SK-N-SH treated with all-trans-retinoic acid at 6 μM for 48 hours (cell line): ENCODE data around the gene FAM13A.

Experiments used
- ATAC-seq: fragments of 200-7000 bp; cut with Tn5 transposase; 3 replicates; pipeline ENCODE4 v1.9.1; 2020; ENCODE audit warnings: mild to moderate bottlenecking, moderate library complexity
- ARNTL ChIP-seq: fragments of 450-650 bp; formaldehyde crosslinking; IDR thresholded peaks from 2 replicates; pipeline ENCODE4 v1.5.0; 2020; ENCODE audit warnings: low read depth, mild to moderate bottlenecking, moderate library complexity, borderline replicate concordance
- BACH2 ChIP-seq: fragments of 250-450 bp; sonication (Bioruptor Pico); IDR thresholded peaks from 2 replicates; pipeline ENCODE4 v1.9.0; 2021; ENCODE audit warnings: mild to moderate bottlenecking, borderline replicate concordance
- CSDC2 ChIP-seq: fragments of 250-450 bp; sonication (Bioruptor Pico); IDR thresholded peaks from 2 replicates; pipeline ENCODE4 v1.5.0; 2020; ENCODE audit warnings: mild to moderate bottlenecking, moderate library complexity
- ESRRG ChIP-seq: fragments of 250-450 bp; sonication (Bioruptor Pico); IDR thresholded peaks from 2 replicates; pipeline ENCODE4 v1.6.1; 2021; ENCODE audit warnings: mild to moderate bottlenecking
- GLIS3 ChIP-seq: fragments of 250-450 bp; sonication (Bioruptor Pico); IDR thresholded peaks from 2 replicates; pipeline ENCODE4 v1.5.0; 2020; ENCODE audit warnings: mild to moderate bottlenecking, moderate library complexity
- ISL1 ChIP-seq: fragments of 250-450 bp; sonication (Bioruptor Pico); IDR thresholded peaks from 2 replicates; pipeline ENCODE4 v2.1.2; 2022; ENCODE audit warnings: mild to moderate bottlenecking, moderate library complexity
- PPARA ChIP-seq: fragments of 250-450 bp; sonication (Bioruptor Pico); IDR thresholded peaks from 2 replicates; pipeline ENCODE4 v1.5.0; 2020; ENCODE audit warnings: mild to moderate bottlenecking, borderline replicate concordance
- RARB ChIP-seq: fragments of 250-450 bp; sonication (Bioruptor Pico); IDR thresholded peaks from 2 replicates; pipeline ENCODE4 v1.8.0; 2021; ENCODE audit warnings: mild to moderate bottlenecking, moderate library complexity
- SNAI2 ChIP-seq: fragments of 250-450 bp; sonication (Bioruptor Pico); IDR thresholded peaks from 2 replicates; pipeline ENCODE4 v1.5.0; 2020; ENCODE audit warnings: mild to moderate bottlenecking, moderate library complexity
- TCF4 ChIP-seq: fragments of 250-450 bp; sonication (Bioruptor Pico); IDR thresholded peaks from 2 replicates; pipeline ENCODE4 v1.8.0; 2021; ENCODE audit warnings: mild to moderate bottlenecking, moderate library complexity, borderline replicate concordance
- TOX ChIP-seq: fragments of 250-450 bp; sonication (Bioruptor Pico); IDR thresholded peaks from 2 replicates; pipeline ENCODE4 v1.8.0; 2021; ENCODE audit warnings: mild to moderate bottlenecking, moderate library complexity, borderline replicate concordance
- ZC3H10 ChIP-seq: fragments of 250-450 bp; sonication (Bioruptor Pico); IDR thresholded peaks from 2 replicates; pipeline ENCODE4 v1.5.1; 2021; ENCODE audit warnings: mild to moderate bottlenecking, moderate library complexity
- ZFP3 ChIP-seq: fragments of 250-450 bp; sonication (Bioruptor Pico); IDR thresholded peaks from 2 replicates; pipeline ENCODE4 v1.5.0; 2020; ENCODE audit warnings: mild to moderate bottlenecking, moderate library complexity
- ZFP30 ChIP-seq: fragments of 450-650 bp; formaldehyde crosslinking; IDR thresholded peaks from 2 replicates; pipeline ENCODE4 v1.5.0; 2022; ENCODE audit warnings: mild to moderate bottlenecking, moderate library complexity
- ZNF565 ChIP-seq: fragments of 450-650 bp; formaldehyde crosslinking; conservative IDR thresholded peaks from 2 replicates; pipeline ENCODE4 v1.5.0; 2020; ENCODE audit warnings: low read depth, mild to moderate bottlenecking, moderate library complexity
- ZNF70 ChIP-seq: fragments of 450-650 bp; formaldehyde crosslinking; IDR thresholded peaks from 2 replicates; pipeline ENCODE4 v1.5.0; 2020; ENCODE audit warnings: mild to moderate bottlenecking, moderate library complexity
- ZNF8 ChIP-seq: fragments of 450-650 bp; formaldehyde crosslinking; IDR thresholded peaks from 2 replicates; pipeline ENCODE4 v1.5.0; 2020; ENCODE audit warnings: mild to moderate bottlenecking, moderate library complexity
- TF ChIP-seq, protein P1 (sequence below): fragments of 250-450 bp; sonication (Bioruptor Pico); IDR thresholded peaks from 2 replicates; pipeline ENCODE4 v1.5.1; 2021; ENCODE audit warnings: mild to moderate bottlenecking, moderate library complexity
- TF ChIP-seq, protein P2 (sequence below): fragments of 250-450 bp; sonication (Bioruptor Pico); IDR thresholded peaks from 2 replicates; pipeline ENCODE4 v1.8.0; 2021; ENCODE audit warnings: low read depth, mild to moderate bottlenecking, moderate library complexity, borderline replicate concordance
- TF ChIP-seq, protein P3 (sequence below): fragments of 250-450 bp; sonication (Bioruptor Pico); IDR thresholded peaks from 2 replicates; pipeline ENCODE4 v1.5.1; 2020; ENCODE audit warnings: low read depth, mild to moderate bottlenecking, moderate library complexity
- TF ChIP-seq, protein P4 (sequence below): fragments of 250-450 bp; sonication (Bioruptor Pico); IDR thresholded peaks from 2 replicates; pipeline ENCODE4 v1.5.0; 2020; ENCODE audit warnings: mild to moderate bottlenecking, moderate library complexity
- TF ChIP-seq, protein P5 (sequence below): fragments of 250-450 bp; sonication (Bioruptor Pico); IDR thresholded peaks from 2 replicates; pipeline ENCODE4 v1.8.0; 2020; ENCODE audit warnings: mild to moderate bottlenecking, moderate library complexity, borderline replicate concordance

FAM13A gene

DNA sequence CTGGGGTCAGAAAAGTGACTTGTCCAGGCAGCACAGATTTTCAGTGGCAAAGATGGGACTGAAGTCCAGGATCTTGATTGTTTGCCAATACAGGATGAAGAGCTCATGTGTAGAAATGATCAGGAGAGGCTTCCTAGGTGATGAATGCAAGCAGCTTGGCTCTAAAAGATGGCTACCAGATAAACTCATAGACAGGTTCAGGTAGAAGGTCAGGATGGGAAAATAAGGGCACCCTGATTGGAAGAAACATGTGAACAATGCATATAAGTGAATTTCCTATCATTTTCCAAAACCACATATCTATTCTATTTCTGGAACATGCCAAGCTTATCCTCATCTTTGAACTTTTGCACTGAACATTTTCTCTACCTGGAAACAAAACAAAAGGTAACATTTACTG, 87.7 kb downstream of the FAM13A start (continued):
- TF ChIP-seq GLIS3 (no peak), PPARA (no peak), ZFP30 (no peak), ZNF8 (CRISPR knock-in tag) (no peak), ZNF70 (no peak), BACH2 (no peak), CSDC2 (CRISPR knock-in tag) (no peak)
- TF ChIP-seq, protein P1, sequence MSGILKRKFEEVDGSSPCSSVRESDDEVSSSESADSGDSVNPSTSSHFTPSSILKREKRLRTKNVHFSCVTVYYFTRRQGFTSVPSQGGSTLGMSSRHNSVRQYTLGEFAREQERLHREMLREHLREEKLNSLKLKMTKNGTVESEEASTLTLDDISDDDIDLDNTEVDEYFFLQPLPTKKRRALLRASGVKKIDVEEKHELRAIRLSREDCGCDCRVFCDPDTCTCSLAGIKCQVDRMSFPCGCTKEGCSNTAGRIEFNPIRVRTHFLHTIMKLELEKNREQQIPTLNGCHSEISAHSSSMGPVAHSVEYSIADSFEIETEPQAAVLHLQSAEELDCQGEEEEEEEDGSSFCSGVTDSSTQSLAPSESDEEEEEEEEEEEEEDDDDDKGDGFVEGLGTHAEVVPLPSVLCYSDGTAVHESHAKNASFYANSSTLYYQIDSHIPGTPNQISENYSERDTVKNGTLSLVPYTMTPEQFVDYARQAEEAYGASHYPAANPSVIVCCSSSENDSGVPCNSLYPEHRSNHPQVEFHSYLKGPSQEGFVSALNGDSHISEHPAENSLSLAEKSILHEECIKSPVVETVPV, result no peak
- TF ChIP-seq, protein P2, sequence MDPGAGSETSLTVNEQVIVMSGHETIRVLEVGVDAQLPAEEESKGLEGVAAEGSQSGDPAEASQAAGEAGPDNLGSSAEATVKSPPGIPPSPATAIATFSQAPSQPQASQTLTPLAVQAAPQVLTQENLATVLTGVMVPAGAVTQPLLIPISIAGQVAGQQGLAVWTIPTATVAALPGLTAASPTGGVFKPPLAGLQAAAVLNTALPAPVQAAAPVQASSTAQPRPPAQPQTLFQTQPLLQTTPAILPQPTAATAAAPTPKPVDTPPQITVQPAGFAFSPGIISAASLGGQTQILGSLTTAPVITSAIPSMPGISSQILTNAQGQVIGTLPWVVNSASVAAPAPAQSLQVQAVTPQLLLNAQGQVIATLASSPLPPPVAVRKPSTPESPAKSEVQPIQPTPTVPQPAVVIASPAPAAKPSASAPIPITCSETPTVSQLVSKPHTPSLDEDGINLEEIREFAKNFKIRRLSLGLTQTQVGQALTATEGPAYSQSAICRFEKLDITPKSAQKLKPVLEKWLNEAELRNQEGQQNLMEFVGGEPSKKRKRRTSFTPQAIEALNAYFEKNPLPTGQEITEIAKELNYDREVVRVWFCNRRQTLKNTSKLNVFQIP, result no peak
- TF ChIP-seq, protein P3, sequence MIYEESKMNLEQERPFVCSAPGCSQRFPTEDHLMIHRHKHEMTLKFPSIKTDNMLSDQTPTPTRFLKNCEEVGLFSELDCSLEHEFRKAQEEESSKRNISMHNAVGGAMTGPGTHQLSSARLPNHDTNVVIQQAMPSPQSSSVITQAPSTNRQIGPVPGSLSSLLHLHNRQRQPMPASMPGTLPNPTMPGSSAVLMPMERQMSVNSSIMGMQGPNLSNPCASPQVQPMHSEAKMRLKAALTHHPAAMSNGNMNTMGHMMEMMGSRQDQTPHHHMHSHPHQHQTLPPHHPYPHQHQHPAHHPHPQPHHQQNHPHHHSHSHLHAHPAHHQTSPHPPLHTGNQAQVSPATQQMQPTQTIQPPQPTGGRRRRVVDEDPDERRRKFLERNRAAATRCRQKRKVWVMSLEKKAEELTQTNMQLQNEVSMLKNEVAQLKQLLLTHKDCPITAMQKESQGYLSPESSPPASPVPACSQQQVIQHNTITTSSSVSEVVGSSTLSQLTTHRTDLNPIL (CRISPR knock-in tag), result no peak

DNA sequence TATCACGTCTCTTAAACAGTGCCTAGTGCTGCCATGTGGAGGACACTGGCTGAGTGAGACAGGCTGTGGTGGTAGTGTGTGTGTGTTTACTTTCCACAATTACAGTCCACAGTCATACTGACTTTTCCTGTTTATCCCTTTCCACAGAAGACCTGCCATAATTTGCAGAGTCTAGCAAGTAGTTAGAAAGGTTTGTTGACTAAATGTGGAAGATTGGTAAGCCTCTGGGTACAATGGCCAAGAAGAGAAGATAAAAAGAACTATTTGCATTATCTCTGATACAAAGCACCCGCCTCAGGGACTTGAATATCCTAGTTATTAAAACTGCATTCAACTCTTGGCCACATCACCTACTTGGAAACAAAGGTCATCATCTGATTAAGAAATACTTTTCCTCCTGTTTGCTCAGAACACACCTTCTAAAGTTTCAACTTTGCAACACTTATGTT, 89.1 kb downstream of the FAM13A start:
- TF ChIP-seq ZFP30 (no peak), ZC3H10 (no peak), RARB (no peak), ESRRG (CRISPR knock-in tag) (no peak), ISL1 (CRISPR knock-in tag) (no peak), SNAI2 (CRISPR knock-in tag) (no peak), ZFP3 (CRISPR knock-in tag) (no peak), CSDC2 (CRISPR knock-in tag) (no peak), TOX (CRISPR knock-in tag) (no peak), BACH2 (no peak), ZNF8 (CRISPR knock-in tag) (no peak), TCF4 (CRISPR knock-in tag) (no peak), ZNF70 (no peak), GLIS3 (no peak), PPARA (no peak), ZNF565 (CRISPR knock-in tag) (no peak)
- TF ChIP-seq, protein P3 (CRISPR knock-in tag), result no peak
- TF ChIP-seq, protein P4, sequence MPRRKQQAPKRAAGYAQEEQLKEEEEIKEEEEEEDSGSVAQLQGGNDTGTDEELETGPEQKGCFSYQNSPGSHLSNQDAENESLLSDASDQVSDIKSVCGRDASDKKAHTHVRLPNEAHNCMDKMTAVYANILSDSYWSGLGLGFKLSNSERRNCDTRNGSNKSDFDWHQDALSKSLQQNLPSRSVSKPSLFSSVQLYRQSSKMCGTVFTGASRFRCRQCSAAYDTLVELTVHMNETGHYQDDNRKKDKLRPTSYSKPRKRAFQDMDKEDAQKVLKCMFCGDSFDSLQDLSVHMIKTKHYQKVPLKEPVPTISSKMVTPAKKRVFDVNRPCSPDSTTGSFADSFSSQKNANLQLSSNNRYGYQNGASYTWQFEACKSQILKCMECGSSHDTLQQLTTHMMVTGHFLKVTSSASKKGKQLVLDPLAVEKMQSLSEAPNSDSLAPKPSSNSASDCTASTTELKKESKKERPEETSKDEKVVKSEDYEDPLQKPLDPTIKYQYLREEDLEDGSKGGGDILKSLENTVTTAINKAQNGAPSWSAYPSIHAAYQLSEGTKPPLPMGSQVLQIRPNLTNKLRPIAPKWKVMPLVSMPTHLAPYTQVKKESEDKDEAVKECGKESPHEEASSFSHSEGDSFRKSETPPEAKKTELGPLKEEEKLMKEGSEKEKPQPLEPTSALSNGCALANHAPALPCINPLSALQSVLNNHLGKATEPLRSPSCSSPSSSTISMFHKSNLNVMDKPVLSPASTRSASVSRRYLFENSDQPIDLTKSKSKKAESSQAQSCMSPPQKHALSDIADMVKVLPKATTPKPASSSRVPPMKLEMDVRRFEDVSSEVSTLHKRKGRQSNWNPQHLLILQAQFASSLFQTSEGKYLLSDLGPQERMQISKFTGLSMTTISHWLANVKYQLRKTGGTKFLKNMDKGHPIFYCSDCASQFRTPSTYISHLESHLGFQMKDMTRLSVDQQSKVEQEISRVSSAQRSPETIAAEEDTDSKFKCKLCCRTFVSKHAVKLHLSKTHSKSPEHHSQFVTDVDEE (CRISPR knock-in tag), result no peak
- TF ChIP-seq, protein P2, result no peak
- no peak for ATAC-seq

DNA sequence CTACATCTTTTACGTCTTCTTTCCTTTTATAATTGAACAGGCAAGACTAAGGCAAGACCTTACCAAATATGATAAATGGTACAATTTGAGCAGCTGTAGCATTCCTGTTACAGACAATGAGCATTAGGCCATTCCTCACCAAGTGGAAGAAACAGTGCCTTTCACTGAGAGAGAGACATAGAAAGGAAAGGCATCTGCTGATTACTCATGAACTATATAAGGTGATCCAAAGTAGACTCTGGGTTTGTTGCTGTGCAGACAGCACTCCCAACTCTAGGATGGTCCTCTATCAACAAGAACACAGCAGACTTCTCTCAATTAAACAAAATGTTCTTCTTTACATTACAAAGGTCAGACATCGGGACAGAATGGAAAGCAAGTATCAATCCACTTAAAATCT, 91.9 kb downstream of the FAM13A start:
- ATAC-seq, result no peak
- TF ChIP-seq ZFP30, result no peak
- TF ChIP-seq PPARA, result no peak
- TF ChIP-seq ZNF70, result no peak
- TF ChIP-seq, protein P5, sequence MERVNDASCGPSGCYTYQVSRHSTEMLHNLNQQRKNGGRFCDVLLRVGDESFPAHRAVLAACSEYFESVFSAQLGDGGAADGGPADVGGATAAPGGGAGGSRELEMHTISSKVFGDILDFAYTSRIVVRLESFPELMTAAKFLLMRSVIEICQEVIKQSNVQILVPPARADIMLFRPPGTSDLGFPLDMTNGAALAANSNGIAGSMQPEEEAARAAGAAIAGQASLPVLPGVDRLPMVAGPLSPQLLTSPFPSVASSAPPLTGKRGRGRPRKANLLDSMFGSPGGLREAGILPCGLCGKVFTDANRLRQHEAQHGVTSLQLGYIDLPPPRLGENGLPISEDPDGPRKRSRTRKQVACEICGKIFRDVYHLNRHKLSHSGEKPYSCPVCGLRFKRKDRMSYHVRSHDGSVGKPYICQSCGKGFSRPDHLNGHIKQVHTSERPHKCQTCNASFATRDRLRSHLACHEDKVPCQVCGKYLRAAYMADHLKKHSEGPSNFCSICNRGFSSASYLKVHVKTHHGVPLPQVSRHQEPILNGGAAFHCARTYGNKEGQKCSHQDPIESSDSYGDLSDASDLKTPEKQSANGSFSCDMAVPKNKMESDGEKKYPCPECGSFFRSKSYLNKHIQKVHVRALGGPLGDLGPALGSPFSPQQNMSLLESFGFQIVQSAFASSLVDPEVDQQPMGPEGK (CRISPR knock-in tag), result no peak
- TF ChIP-seq, protein P1, result no peak
- no peak for TF ChIP-seq ARNTL (CRISPR knock-in tag)
- TF ChIP-seq, all 23 proteins: peak for 0
